Kidney (tissue), 14 donors: ENCODE results near the gene TOPAZ1. TPM values are rescaled to one million over a fixed set of nuclear protein-coding genes. Genes with fewer than 3 reads are reported as not detected.

Experiments used
- DNase-seq, 5 donors: peaks; one replicate each; pipeline ENCODE4 v3.0.0-alpha.2; 2013 to 2020
- FAIRE-seq: peaks from 2 replicates; lab custom pipeline; 2012; peaks lifted over from hg19 to GRCh38; lab: Jason Lieb, UNC
- H3K27ac ChIP-seq, 2 donors: one replicate each; pipeline ENCODE4 v1.7.0; 2013; ENCODE audit warnings: low read depth in 2 of 2, low read length in 2 of 2, inconsistent platforms in 1 of 2
- H3K27me3 ChIP-seq: one replicate; pipeline ENCODE4 v1.7.1; 2013; ENCODE audit warnings: low read length, inconsistent platforms; ENCODE audit not compliant: control insufficient read depth, insufficient read depth
- H3K36me3 ChIP-seq, 3 donors: one replicate each; pipeline versions ENCODE4 v1.7.0 to v1.7.1; 2013; ENCODE audit warnings: low read length in 3 of 3, control low read depth in 1 of 3, inconsistent platforms in 1 of 3; ENCODE audit not compliant: insufficient read depth in 3 of 3, control insufficient read depth in 2 of 3
- H3K4me1 ChIP-seq, 3 donors: one replicate each; pipeline versions ENCODE4 v1.7.0 to v1.7.1; 2013; ENCODE audit warnings: low read length in 3 of 3, inconsistent platforms in 1 of 3, low read depth in 1 of 3; ENCODE audit not compliant: control insufficient read depth in 2 of 3, insufficient read depth in 2 of 3
- H3K4me3 ChIP-seq, 3 donors: one replicate each; pipeline versions ENCODE4 v1.7.0 to v1.8.1; 2013; ENCODE audit warnings: low read length in 3 of 3, control low read depth in 1 of 3, inconsistent platforms in 1 of 3
- H3K9ac ChIP-seq, 3 donors: one replicate each; pipeline versions ENCODE4 v1.7.0 to v1.7.1; 2013; ENCODE audit warnings: low read length in 3 of 3, control low read depth in 1 of 3, inconsistent platforms in 1 of 3
- H3K9me3 ChIP-seq, 3 donors: one replicate each; pipeline versions ENCODE4 v1.7.0 to v1.7.1; 2013; ENCODE audit warnings: low read length in 3 of 3, control low read depth in 1 of 3, inconsistent platforms in 1 of 3; ENCODE audit not compliant: control insufficient read depth in 2 of 3, insufficient read depth in 1 of 3
- CTCF ChIP-seq: IDR thresholded peaks from 3 replicates; pipeline ENCODE4 v1.5.1; 2012; ENCODE audit warnings: mild to moderate bottlenecking, moderate library complexity, borderline replicate concordance; ENCODE audit not compliant: insufficient read depth; ENCODE audit errors: extremely low read depth
- intact Hi-C: fragments of 100-400 bp; cut with DNase I; formaldehyde crosslinking; loops from one replicate; pipeline ENCODE4 v1.11.1; 2022
- polyA plus RNA-seq: library from polyadenylated mRNA; stranded (reverse); fragments of 350-450 nt; fragmentation: Illumina TruSeq; extraction: RNeasy Lipid Tissue Mini Kit (QIAGEN cat#74804); gene quantifications from one replicate; pipeline ENCODE4 v1.2.3, GENCODE V29; 2014; ENCODE audit warnings: low read depth, low replicate concordance; ENCODE audit not compliant: insufficient read depth
- total RNA-seq: library from RNA; stranded (reverse); fragmentation: NEBNext Ultra II Directional; extraction: Animal tissue kit (Norgen Biotek cat#: 25700); gene quantifications from one replicate; pipeline ENCODE4 v1.2.1, GENCODE V29; 2021
- donor health status: control.
- donor health status: control.
- donor health status: control.
- donor health status: control.
- donor health status: control.
- donor health status: DM: yes; HTN: yes; CAD: no.
- donor health status: Normal renal cell carcinoma (clear cell type).

Gene TOPAZ1
- total and polyA plus RNA-seq, 2 donors from 2014 or later: not detected

DNA sequence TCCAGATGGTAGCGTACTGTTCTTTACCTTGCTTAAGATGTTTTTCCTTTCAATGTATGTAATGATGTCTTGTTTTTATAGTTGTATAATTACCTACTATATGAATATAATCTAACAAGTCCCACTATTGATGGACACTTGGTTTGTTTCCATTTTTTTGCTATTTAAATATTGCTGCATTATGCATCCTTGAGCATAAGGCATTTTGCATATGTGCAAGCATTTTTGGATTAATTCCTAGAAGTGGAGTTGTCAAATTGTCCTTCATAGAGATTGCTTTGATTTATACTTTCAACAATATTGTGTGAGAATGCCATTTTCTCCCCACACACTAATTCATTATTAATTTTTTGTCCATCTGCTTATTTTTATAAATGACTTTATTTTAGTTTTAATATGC is 17.7 kb downstream of the TOPAZ1 start:
- intact Hi-C loops: no loop called here
- Histone ChIP-seq H3K9me3 (peaks cover 0 to 4% (median 0%) of the 10 kb centered on the region in 3 donors), H3K4me3 (no peak overlapping the region), H3K27ac (no peak overlapping the region), H3K4me1 (no peaks in the 10 kb centered on the region), H3K27me3 (no peaks in the 10 kb centered on the region), H3K9ac (no peak overlapping the region), H3K36me3 (no peaks in the 10 kb centered on the region)
- FAIRE-seq (no peak), DNase-seq (no peak)
- no peak for TF ChIP-seq CTCF

DNA sequence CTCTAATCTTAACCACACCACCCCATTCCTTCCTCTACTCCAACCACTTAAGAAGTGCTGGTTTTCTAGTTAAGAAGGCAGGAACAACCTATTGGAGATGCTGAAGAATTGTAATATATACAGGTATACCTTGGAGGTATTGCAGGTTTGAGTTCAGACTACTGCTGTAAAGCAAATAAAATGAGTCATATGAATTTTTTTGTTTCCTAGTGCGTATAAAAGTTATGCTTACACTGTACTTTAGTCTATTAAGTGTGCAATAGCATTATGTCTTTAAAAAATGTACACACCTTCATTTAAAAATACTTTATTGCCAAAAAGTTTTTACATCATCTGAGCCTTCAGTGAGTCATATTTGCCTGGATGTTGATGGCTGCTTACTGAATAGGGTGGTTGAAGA is 22.5 kb downstream of the TOPAZ1 start:
- Histone ChIP-seq H3K9ac (no peak overlapping the region), H3K9me3 (peaks cover 0 to 4% (median 0%) of the 10 kb centered on the region in 3 donors), H3K36me3 (no peaks in the 10 kb centered on the region), H3K4me3 (no peak overlapping the region), H3K4me1 (no peaks in the 10 kb centered on the region), H3K27ac (no peak overlapping the region), H3K27me3 (no peaks in the 10 kb centered on the region)
- FAIRE-seq (no peak), DNase-seq (no peak)
- TF ChIP-seq CTCF: no peak
- intact Hi-C loops: no loop called here

DNA sequence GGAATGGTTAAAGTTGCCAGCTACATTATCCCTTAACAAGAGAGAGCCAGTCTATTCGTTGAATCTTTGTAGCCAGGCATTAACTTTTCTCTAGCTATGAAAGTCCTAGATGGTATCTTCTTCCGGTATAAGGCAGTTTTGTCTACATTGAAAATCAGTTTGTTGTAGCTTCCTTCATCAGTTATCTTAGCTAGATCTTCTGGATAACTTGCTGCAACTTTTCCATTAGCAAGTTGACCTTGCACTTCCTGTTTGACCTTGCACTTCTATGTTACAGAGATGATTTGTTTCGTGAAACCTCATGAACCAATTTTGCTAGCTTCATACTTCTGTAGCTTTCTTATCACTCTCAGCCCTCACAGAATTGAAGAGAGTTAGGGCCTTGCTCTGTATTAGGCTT is 24.1 kb downstream of the TOPAZ1 start:
- intact Hi-C loops: no loop called here
- H3K9me3 ChIP-seq: peaks cover 0 to 4% (median 0%) of the 10 kb centered on the region in 3 donors
- no peak overlapping the region for H3K9ac ChIP-seq
- H3K27me3 ChIP-seq: no peaks in the 10 kb centered on the region
- DNase-seq: no peak
- H3K27ac ChIP-seq: no peak overlapping the region
- no peaks in the 10 kb centered on the region for H3K4me1 ChIP-seq
- no peak for TF ChIP-seq CTCF
- no peaks in the 10 kb centered on the region for H3K36me3 ChIP-seq
- no peak overlapping the region for H3K4me3 ChIP-seq
- FAIRE-seq: no peak

DNA sequence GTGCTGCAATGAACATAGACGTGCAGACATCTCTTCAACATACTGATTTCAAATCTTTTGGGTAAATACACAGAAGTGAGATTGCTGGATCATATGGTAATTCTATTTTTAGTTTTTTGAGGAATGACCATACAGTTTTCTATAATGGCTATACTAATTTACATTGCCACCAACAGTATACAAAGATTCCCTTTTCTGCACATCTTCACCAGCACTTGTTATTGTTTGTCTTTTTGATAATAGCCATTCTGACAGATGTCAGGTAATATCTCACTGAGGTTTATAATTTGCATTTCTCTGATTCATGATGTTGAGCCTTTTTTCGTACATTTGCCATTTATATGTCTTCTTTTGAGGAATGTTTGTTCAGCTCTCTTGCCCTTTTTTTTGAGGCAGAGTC is 30.5 kb downstream of the TOPAZ1 start:
- FAIRE-seq: no peak
- TF ChIP-seq CTCF: no peak

More for the DNA sequence above, 30.5 kb downstream of the TOPAZ1 start:
- H3K27me3 ChIP-seq: no peaks in the 10 kb centered on the region
- intact Hi-C loops: no loop called here
- H3K4me3 ChIP-seq: no peak overlapping the region
- no peak overlapping the region for H3K9ac ChIP-seq
- H3K4me1 ChIP-seq: no peaks in the 10 kb centered on the region
- H3K36me3 ChIP-seq: no peaks in the 10 kb centered on the region
- no peak for DNase-seq
- peaks cover 0 to 5% (median 3%) of the 10 kb centered on the region in 3 donors for H3K9me3 ChIP-seq
- no peak overlapping the region for H3K27ac ChIP-seq
